ENCODE data around the gene KRTAP12-1.

KRTAP12-1 gene

GRCh38 chr21:44714905-44715304 lies 32.9 kb upstream of the KRTAP12-1 start:
- Histone ChIP-seq H3K9ac (ENCODE audit: insufficient read length) (no peak overlapping the region), H3K4me3 (no peak overlapping the region), H3K9me3 (ENCODE audit: low read depth, low read length) (no peaks in the 10 kb centered on the region), H3K27ac (peak overlapping the region; percentile 4; the same call in 1 of the 2 replicates), H3K36me3 (ENCODE audit: insufficient read depth, low read length) (peaks cover 31% of the 10 kb centered on the region)
- DNase-seq (ENCODE audit: low read depth, low spot score), result no peak
- no peak for TF ChIP-seq POLR2AphosphoS5 (IDR thresholded peaks at IDR 0.05; ENCODE audit: borderline replicate concordance, low read depth, low read length)
- TF ChIP-seq FOXP2 (optimal IDR thresholded peaks at IDR 0.05; ENCODE audit: control extremely low read depth, extremely low read length, insufficient read depth), result no peak
- no peak for TF ChIP-seq EZH2 (IDR thresholded peaks at IDR 0.05)

- TF ChIP-seq EZH2 (IDR thresholded peaks at IDR 0.05) (no peak), FOXP2 (optimal IDR thresholded peaks at IDR 0.05; ENCODE audit: control extremely low read depth, extremely low read length, insufficient read depth) (no peak), POLR2AphosphoS5 (IDR thresholded peaks at IDR 0.05; ENCODE audit: borderline replicate concordance, low read depth, low read length) (no peak)
- peaks cover 26% of the 10 kb centered on the region for H3K36me3 ChIP-seq (ENCODE audit: insufficient read depth, low read length)
- no peak overlapping the region for H3K4me3 ChIP-seq
- no peaks in the 10 kb centered on the region for H3K9me3 ChIP-seq (ENCODE audit: low read depth, low read length)
- no peak for DNase-seq (ENCODE audit: low read depth, low spot score)
- no peak overlapping the region for H3K27ac ChIP-seq
- H3K9ac ChIP-seq (ENCODE audit: insufficient read length), result no peak overlapping the region
These were observed 31.9 kb upstream of the KRTAP12-1 start for GRCh38 chr21:44713846-44714245.

- Histone ChIP-seq H3K36me3 (ENCODE audit: insufficient read depth, low read length) (peaks cover 23% of the 10 kb centered on the region), H3K27ac (no peak overlapping the region), H3K9me3 (ENCODE audit: low read depth, low read length) (no peaks in the 10 kb centered on the region), H3K4me3 (no peak overlapping the region), H3K9ac (ENCODE audit: insufficient read length) (no peak overlapping the region)
- TF ChIP-seq POLR2AphosphoS5 (IDR thresholded peaks at IDR 0.05; ENCODE audit: borderline replicate concordance, low read depth, low read length) (no peak), FOXP2 (optimal IDR thresholded peaks at IDR 0.05; ENCODE audit: control extremely low read depth, extremely low read length, insufficient read depth) (no peak), EZH2 (IDR thresholded peaks at IDR 0.05) (no peak)
- no peak for DNase-seq (ENCODE audit: low read depth, low spot score)
These were observed 31.2 kb upstream of the KRTAP12-1 start for GRCh38 chr21:44713130-44713529.

GRCh38 chr21:44712203-44713028 lies 30.5 kb upstream of the KRTAP12-1 start:
- H3K4me3 ChIP-seq, result no peak overlapping the region
- no peak overlapping the region for H3K9ac ChIP-seq (ENCODE audit: insufficient read length)
- DNase-seq (ENCODE audit: low read depth, low spot score), result no peak
- H3K9me3 ChIP-seq (ENCODE audit: low read depth, low read length), result no peaks in the 10 kb centered on the region
- peaks cover 23% of the 10 kb centered on the region for H3K36me3 ChIP-seq (ENCODE audit: insufficient read depth, low read length)
- peak overlapping the region; percentile 25; the same call in 1 of the 2 replicates for H3K27ac ChIP-seq
- TF ChIP-seq EZH2 (IDR thresholded peaks at IDR 0.05) (no peak), FOXP2 (optimal IDR thresholded peaks at IDR 0.05; ENCODE audit: control extremely low read depth, extremely low read length, insufficient read depth) (no peak), POLR2AphosphoS5 (IDR thresholded peaks at IDR 0.05; ENCODE audit: borderline replicate concordance, low read depth, low read length) (no peak)

- TF ChIP-seq EZH2 (IDR thresholded peaks at IDR 0.05), result no peak
- TF ChIP-seq POLR2AphosphoS5 (IDR thresholded peaks at IDR 0.05; ENCODE audit: borderline replicate concordance, low read depth, low read length), result no peak
- no peak for DNase-seq (ENCODE audit: low read depth, low spot score)
- H3K4me3 ChIP-seq, result no peak within 1 kb of the TSS
These were observed 29.6 kb upstream of the KRTAP12-1 start, which contains the start of gene TSPEAR for GRCh38 chr21:44711327-44712202. TSS of gene TSPEAR (minus strand) at chr21:44711572. CDS start at chr21:44711514, 58 bp downstream.

GRCh38 chr21:44710756-44711326 lies 28.9 kb upstream of the KRTAP12-1 start:
- Histone ChIP-seq H3K4me3 (no peak overlapping the region), H3K9ac (ENCODE audit: insufficient read length) (no peak overlapping the region), H3K27ac (peak overlapping the region; percentile 50; the same call in 1 of the 2 replicates), H3K36me3 (ENCODE audit: insufficient read depth, low read length) (peaks cover 10% of the 10 kb centered on the region), H3K9me3 (ENCODE audit: low read depth, low read length) (no peaks in the 10 kb centered on the region)
- DNase-seq (ENCODE audit: low read depth, low spot score), result no peak
- TF ChIP-seq EZH2 (IDR thresholded peaks at IDR 0.05) (no peak), POLR2AphosphoS5 (IDR thresholded peaks at IDR 0.05; ENCODE audit: borderline replicate concordance, low read depth, low read length) (no peak), FOXP2 (optimal IDR thresholded peaks at IDR 0.05; ENCODE audit: control extremely low read depth, extremely low read length, insufficient read depth) (no peak)

More at GRCh38 chr21:44711327-44712202, 29.6 kb upstream of the KRTAP12-1 start, which contains the start of gene TSPEAR:
- H3K36me3 ChIP-seq (ENCODE audit: insufficient read depth, low read length), result peaks cover 17% of the 10 kb centered on the region
- H3K9ac ChIP-seq (ENCODE audit: insufficient read length), result no peak within 1 kb of the TSS
- H3K9me3 ChIP-seq (ENCODE audit: low read depth, low read length), result no peaks in the 10 kb centered on the region
- peak within 1 kb of the TSS; percentile 50; the same call in 1 of the 2 replicates for H3K27ac ChIP-seq

- Histone ChIP-seq H3K36me3 (ENCODE audit: insufficient read depth, low read length) (peaks cover 8% of the 10 kb centered on the region; the same call in 1 of the 2 replicates), H3K4me3 (no peak overlapping the region), H3K9ac (ENCODE audit: insufficient read length) (no peak overlapping the region), H3K9me3 (ENCODE audit: low read depth, low read length) (no peaks in the 10 kb centered on the region), H3K27ac (peak overlapping the region; percentile 50; the same call in 1 of the 2 replicates)
- DNase-seq (ENCODE audit: low read depth, low spot score), result no peak
- TF ChIP-seq POLR2AphosphoS5 (IDR thresholded peaks at IDR 0.05; ENCODE audit: borderline replicate concordance, low read depth, low read length) (no peak), EZH2 (IDR thresholded peaks at IDR 0.05) (no peak), FOXP2 (optimal IDR thresholded peaks at IDR 0.05; ENCODE audit: control extremely low read depth, extremely low read length, insufficient read depth) (no peak)
These were observed 28.3 kb upstream of the KRTAP12-1 start for GRCh38 chr21:44710294-44710665.
